SH-SY5Y (cell line): Measurements from ENCODE around the gene POU2F3.

Experiments used
- GATA2 ChIP-seq: IDR thresholded peaks from 2 replicates; pipeline ENCODE4 v1.6.1; 2011; ENCODE audit warnings: mild to moderate bottlenecking, low read depth, low read length
- GATA3 ChIP-seq: IDR thresholded peaks from 2 replicates; pipeline ENCODE4 v1.6.1; 2011; ENCODE audit warnings: low read depth, mild to moderate bottlenecking, low read length, moderate library complexity

GRCh38 chr11:120208777-120209176, 31.2 kb upstream of the POU2F3 start:
- TF ChIP-seq GATA3 (no peak), GATA2 (no peak)
